Keratinocyte (primary cell): Measurements from ENCODE around the gene ZWINT. TPM values are rescaled to one million over a fixed set of nuclear protein-coding genes. Genes with fewer than 3 reads are reported as not detected.
A peak's percentile ranks its signal among the peaks of the same experiment; 100 is the strongest.

ENCODE experiments used
- DNase-seq: peaks from one replicate; pipeline ENCODE4 v3.0.0-alpha.2; 2011; ENCODE audit warnings: low read depth, missing footprints, low spot score
- FAIRE-seq: peaks from 2 replicates; lab custom pipeline; 2011; peaks lifted over from hg19 to GRCh38; lab: Jason Lieb, UNC
- H2AFZ ChIP-seq: 2 replicates; pipeline ENCODE4 v1.6.0; 2012; ENCODE audit warnings: low read length, control low read depth, inconsistent platforms; ENCODE audit not compliant: control insufficient read depth
- H3K27ac ChIP-seq: 2 replicates; pipeline ENCODE4 v1.5.1; 2011; ENCODE audit warnings: low read length; ENCODE audit not compliant: control insufficient read depth, insufficient read depth
- H3K27me3 ChIP-seq: 3 replicates; pipeline ENCODE4 v1.6.0; 2011; ENCODE audit warnings: low read length; ENCODE audit not compliant: control insufficient read depth, insufficient read depth; ENCODE audit errors: extremely low read depth
- H3K36me3 ChIP-seq, 2 experiments: 2 replicates in 1 of 2; 3 replicates in 1 of 2; pipeline ENCODE4 v1.5.1; 2011; ENCODE audit warnings: low read length in 2 of 2, mild to moderate bottlenecking in 1 of 2; ENCODE audit not compliant: control insufficient read depth in 2 of 2, insufficient read depth in 2 of 2; ENCODE audit errors: extremely low read depth in 1 of 2
- H3K4me1 ChIP-seq: 3 replicates; pipeline ENCODE4 v1.5.1; 2011; ENCODE audit warnings: low read length; ENCODE audit not compliant: control insufficient read depth, insufficient read depth; ENCODE audit errors: extremely low read depth
- H3K4me2 ChIP-seq: 3 replicates; pipeline ENCODE4 v1.6.0; 2011; ENCODE audit warnings: low read depth, low read length; ENCODE audit not compliant: control insufficient read depth, insufficient read depth; ENCODE audit errors: extremely low read depth
- H3K4me3 ChIP-seq, 3 experiments: fragments of 200-600 bp in 1 of 3; sonication (generic) in 1 of 3; 2 replicates in 2 of 3; 3 replicates in 1 of 3; pipeline ENCODE4 v1.5.1; 2011 to 2016; ENCODE audit warnings: low read length in 3 of 3, mild to moderate bottlenecking in 3 of 3, control low read depth in 2 of 3, inconsistent platforms in 1 of 3, low read depth in 1 of 3, mixed read lengths in 1 of 3, mixed run types in 1 of 3, moderate library complexity in 1 of 3; ENCODE audit not compliant: control insufficient read depth in 2 of 3, insufficient read depth in 2 of 3; ENCODE audit errors: extremely low read depth in 1 of 3
- H3K79me2 ChIP-seq: 2 replicates; pipeline ENCODE4 v1.6.0; 2012; ENCODE audit warnings: low read length; ENCODE audit not compliant: control insufficient read depth, insufficient read depth
- H3K9ac ChIP-seq: 3 replicates; pipeline ENCODE4 v1.6.0; 2011; ENCODE audit warnings: low read length; ENCODE audit not compliant: control insufficient read depth, insufficient read depth; ENCODE audit errors: extremely low read depth
- H3K9me1 ChIP-seq: 3 replicates; pipeline ENCODE4 v1.6.0; 2011; ENCODE audit warnings: low read length; ENCODE audit not compliant: control insufficient read depth, insufficient read depth; ENCODE audit errors: extremely low read depth
- H3K9me3 ChIP-seq: 2 replicates; pipeline ENCODE4 v1.5.1; 2012; ENCODE audit warnings: low read depth, low read length; ENCODE audit not compliant: control insufficient read depth
- H4K20me1 ChIP-seq: 3 replicates; pipeline ENCODE4 v1.6.0; 2011; ENCODE audit warnings: low read length; ENCODE audit not compliant: control insufficient read depth, insufficient read depth; ENCODE audit errors: extremely low read depth
- EZH2 ChIP-seq: IDR thresholded peaks from one replicate; pipeline ENCODE4 v1.6.1; 2012; ENCODE audit warnings: inconsistent platforms, mild to moderate bottlenecking, low read length, moderate library complexity
- dilution Hi-C: fragments of 300-500 bp; cut with MboI; formaldehyde crosslinking; loops from one replicate; pipeline ENCODE4 v1.7.0; 2020; ENCODE audit warnings: low sequenced_read_pairs; ENCODE audit not compliant: extremely low pct_ligation_motif_present
- polyA plus RNA-seq, 5 experiments: library from polyadenylated mRNA; depleted of rRNA in 3 of 5; stranded (reverse) in 3 of 5; stranded (forward) in 1 of 5; unstranded in 1 of 5; fragments of >200 nt; gene quantifications; 1 replicate in 1 of 5; 2 replicates in 3 of 5; 3 replicates in 1 of 5; pipeline versions ENCODE4 v1.2.1 to v1.2.3, GENCODE V29; 2011 to 2012; ENCODE audit warnings: missing spikeins in 2 of 5, low read depth in 1 of 5, low replicate concordance in 1 of 5
- TF ChIP-seq, protein P1 (sequence below), 3 experiments: IDR thresholded peaks in 1 of 3; conservative IDR thresholded peaks in 1 of 3; optimal IDR thresholded peaks in 1 of 3; 2 replicates in 2 of 3; 3 replicates in 1 of 3; pipeline versions ENCODE3 to v1.5.1; 2011; ENCODE audit warnings: low read length in 3 of 3, mild to moderate bottlenecking in 3 of 3, moderate library complexity in 2 of 3, control low read depth in 1 of 3, inconsistent platforms in 1 of 3; ENCODE audit not compliant: insufficient read depth in 2 of 3; ENCODE audit errors: extremely low read depth in 1 of 3

Gene ZWINT
- polyA plus RNA-seq, 1 donor (not counting 4 experiments of a cell fraction or from before 2014, with no cell fraction given), result 31.2 TPM

GRCh38 chr10:56318816-56319215 lies 42.2 kb downstream of the ZWINT start:
- H3K9ac ChIP-seq, result no peak overlapping the region
- no peak overlapping the region for H2AFZ ChIP-seq
- H3K36me3 ChIP-seq, result no peaks in the 10 kb centered on the region
- no peaks in the 10 kb centered on the region for H3K9me3 ChIP-seq
- no peaks in the 10 kb centered on the region for H3K27me3 ChIP-seq
- H4K20me1 ChIP-seq, result no peaks in the 10 kb centered on the region
- peaks cover 26% of the 10 kb centered on the region for H3K4me1 ChIP-seq
- no peak for FAIRE-seq
- dilution Hi-C loops, result no loop called here
- no peak for DNase-seq
- H3K27ac ChIP-seq, result peak overlapping the region; percentile 22
- peak overlapping the region; percentile 30 for H3K4me2 ChIP-seq
- no peaks in the 10 kb centered on the region for H3K9me1 ChIP-seq
- no peak for TF ChIP-seq EZH2
- TF ChIP-seq, protein P1, sequence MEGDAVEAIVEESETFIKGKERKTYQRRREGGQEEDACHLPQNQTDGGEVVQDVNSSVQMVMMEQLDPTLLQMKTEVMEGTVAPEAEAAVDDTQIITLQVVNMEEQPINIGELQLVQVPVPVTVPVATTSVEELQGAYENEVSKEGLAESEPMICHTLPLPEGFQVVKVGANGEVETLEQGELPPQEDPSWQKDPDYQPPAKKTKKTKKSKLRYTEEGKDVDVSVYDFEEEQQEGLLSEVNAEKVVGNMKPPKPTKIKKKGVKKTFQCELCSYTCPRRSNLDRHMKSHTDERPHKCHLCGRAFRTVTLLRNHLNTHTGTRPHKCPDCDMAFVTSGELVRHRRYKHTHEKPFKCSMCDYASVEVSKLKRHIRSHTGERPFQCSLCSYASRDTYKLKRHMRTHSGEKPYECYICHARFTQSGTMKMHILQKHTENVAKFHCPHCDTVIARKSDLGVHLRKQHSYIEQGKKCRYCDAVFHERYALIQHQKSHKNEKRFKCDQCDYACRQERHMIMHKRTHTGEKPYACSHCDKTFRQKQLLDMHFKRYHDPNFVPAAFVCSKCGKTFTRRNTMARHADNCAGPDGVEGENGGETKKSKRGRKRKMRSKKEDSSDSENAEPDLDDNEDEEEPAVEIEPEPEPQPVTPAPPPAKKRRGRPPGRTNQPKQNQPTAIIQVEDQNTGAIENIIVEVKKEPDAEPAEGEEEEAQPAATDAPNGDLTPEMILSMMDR (optimal IDR thresholded peaks at IDR 0.05 in 1 of 3, IDR thresholded peaks at IDR 0.05 in 1 of 3, conservative IDR thresholded peaks at IDR 0.05 in 1 of 3; ENCODE audit: extremely low read depth in 1 of 3, insufficient read depth in 2 of 3, low read length in 3 of 3), result no peak
- no peak overlapping the region for H3K4me3 ChIP-seq
- no peaks in the 10 kb centered on the region for H3K79me2 ChIP-seq

DNA sequence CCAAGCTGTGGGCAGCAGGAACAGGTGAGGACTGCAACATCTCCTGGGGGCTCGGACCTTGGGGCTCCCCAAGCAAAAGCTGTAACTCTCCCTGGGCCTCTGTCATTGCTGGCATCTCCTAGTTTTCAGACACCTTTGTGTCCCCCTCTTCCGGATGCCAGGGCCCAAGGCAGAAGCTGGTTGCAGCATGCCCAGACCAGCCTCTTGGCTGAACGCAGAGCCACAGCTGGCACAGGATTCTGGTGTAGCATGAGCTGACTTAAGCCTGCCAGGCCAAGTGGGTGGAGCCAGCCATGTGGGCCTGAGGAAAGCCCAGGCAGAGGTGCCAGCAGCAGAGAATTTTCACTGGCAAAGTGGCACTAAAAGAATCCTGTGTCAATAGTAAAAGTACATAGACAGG lies 43.5 kb downstream of the ZWINT start:
- DNase-seq (peak; percentile 71), FAIRE-seq (peak; percentile 73)
- H3K27me3 ChIP-seq, result no peaks in the 10 kb centered on the region
- dilution Hi-C loops, result no loop called here
- H3K9ac ChIP-seq, result no peak overlapping the region
- no peaks in the 10 kb centered on the region for H3K36me3 ChIP-seq
- H3K4me3 ChIP-seq, result no peak overlapping the region
- peaks cover 26% of the 10 kb centered on the region for H3K4me1 ChIP-seq
- no peaks in the 10 kb centered on the region for H3K79me2 ChIP-seq
- H3K9me1 ChIP-seq, result no peaks in the 10 kb centered on the region
- H3K27ac ChIP-seq, result peak overlapping the region; percentile 13
- H3K4me2 ChIP-seq, result peak overlapping the region; percentile 70
- TF ChIP-seq EZH2, result no peak
- TF ChIP-seq, protein P1 (optimal IDR thresholded peaks at IDR 0.05 in 1 of 3, IDR thresholded peaks at IDR 0.05 in 1 of 3, conservative IDR thresholded peaks at IDR 0.05 in 1 of 3; ENCODE audit: extremely low read depth in 1 of 3, insufficient read depth in 2 of 3, low read length in 3 of 3), result no peak
- H4K20me1 ChIP-seq, result no peaks in the 10 kb centered on the region
- H3K9me3 ChIP-seq, result no peaks in the 10 kb centered on the region
- H2AFZ ChIP-seq, result peak overlapping the region; percentile 74
